Naive B cell (primary cell): ENCODE data around the gene FBXL5. TPM values are rescaled to one million over a fixed set of nuclear protein-coding genes. Genes with fewer than 3 reads are reported as not detected.

ENCODE experiments used
- ATAC-seq, 2 donors: fragments of 150-1000 bp; cut with Tn5 transposase; 2 replicates each; pipeline ENCODE4 v1.10.0; 2021; ENCODE audit warnings: low read depth in 2 of 2, mild to moderate bottlenecking in 2 of 2, moderate library complexity in 2 of 2
- DNase-seq: peaks from one replicate; pipeline ENCODE4 v3.0.0; 2022
- H3K27ac Mint-ChIP-seq, 6 donors: one replicate each; pipeline ENCODE4 v1.8.0; 2020 to 2022; ENCODE audit warnings: mild to moderate bottlenecking in 6 of 6, mixed read lengths in 6 of 6, moderate library complexity in 5 of 6, inconsistent platforms in 2 of 6
- H3K27me3 Mint-ChIP-seq, 3 donors: one replicate each; pipeline ENCODE4 v1.8.0; 2021 to 2022; ENCODE audit warnings: mixed read lengths in 3 of 3, mild to moderate bottlenecking in 1 of 3
- H3K36me3 Mint-ChIP-seq, 2 donors: one replicate each; pipeline ENCODE4 v1.8.0; 2020 to 2022; ENCODE audit warnings: mixed read lengths in 2 of 2, inconsistent platforms in 1 of 2, mild to moderate bottlenecking in 1 of 2
- H3K4me1 Mint-ChIP-seq, 3 donors: one replicate each; pipeline ENCODE4 v1.8.0; 2020 to 2022; ENCODE audit warnings: mixed read lengths in 3 of 3, inconsistent platforms in 1 of 3, mild to moderate bottlenecking in 1 of 3, moderate library complexity in 1 of 3
- H3K4me3 Mint-ChIP-seq, 8 donors: one replicate each; pipeline ENCODE4 v1.8.0; 2020 to 2022; ENCODE audit warnings: mild to moderate bottlenecking in 8 of 8, mixed read lengths in 8 of 8, moderate library complexity in 8 of 8, inconsistent platforms in 2 of 8
- H3K9me3 Mint-ChIP-seq, 7 donors: one replicate each; pipeline ENCODE4 v1.8.0; 2020 to 2022; ENCODE audit warnings: mixed read lengths in 7 of 7, mild to moderate bottlenecking in 5 of 7, inconsistent platforms in 2 of 7, moderate library complexity in 1 of 7
- polyA plus RNA-seq, 6 donors: library from polyadenylated mRNA; unstranded; fragments of 300-500 nt; fragmentation: Illumina TruSeq; gene quantifications; one replicate each; pipeline ENCODE4 v1.2.3, GENCODE V29; 2021; ENCODE audit warnings: low read depth in 6 of 6

The FBXL5 gene
- polyA plus RNA-seq, 6 donors from 2014 or later = 97.0 to 172 (median 108) TPM

DNA sequence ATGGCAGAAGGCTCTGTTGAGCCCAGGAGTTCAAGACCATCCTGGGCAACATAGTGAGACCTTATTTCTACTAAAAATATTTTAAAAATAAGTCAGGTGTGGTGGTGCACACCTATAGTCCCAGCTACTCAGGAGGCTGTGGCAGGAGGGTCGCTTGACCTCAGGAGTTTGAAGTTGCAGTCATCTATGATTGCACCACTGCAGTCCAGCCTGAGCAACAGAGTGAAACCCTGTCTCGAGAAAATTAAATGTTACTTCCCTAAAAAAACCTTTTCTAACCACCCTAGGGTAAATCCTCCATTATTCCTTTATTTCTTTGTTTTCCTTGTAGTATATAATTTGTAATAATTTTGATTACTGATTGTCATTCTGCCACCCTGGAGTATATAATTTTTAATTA, 34.4 kb upstream of the FBXL5 start:
- Mint-ChIP-seq H3K9me3 (no peaks in the 10 kb centered on the region), H3K4me3 (no peak overlapping the region), H3K4me1 (peaks cover 5 to 18% (median 6%) of the 10 kb centered on the region in 3 donors), H3K36me3 (peaks cover 0 to 9% of the 10 kb centered on the region in 2 donors), H3K27ac (no peak overlapping the region), H3K27me3 (no peaks in the 10 kb centered on the region)
- no peak for DNase-seq
- ATAC-seq = no peak

DNA sequence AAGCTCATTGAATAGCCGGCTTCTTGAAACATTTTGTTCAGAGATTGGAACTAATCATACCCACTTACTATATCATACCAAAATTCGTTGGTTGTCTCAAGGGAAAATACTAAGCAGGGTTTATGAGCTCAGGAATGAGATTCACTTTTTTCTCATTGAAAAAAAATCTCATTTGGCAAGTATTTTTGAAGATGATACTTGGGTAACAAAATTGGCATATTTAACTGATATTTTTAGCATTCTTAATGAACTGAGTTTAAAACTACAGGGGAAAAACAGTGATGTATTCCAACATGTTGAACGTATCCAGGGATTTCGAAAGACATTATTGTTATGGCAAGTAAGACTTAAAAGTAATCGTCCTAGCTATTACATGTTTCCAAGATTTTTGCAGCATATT, 32.9 kb upstream of the FBXL5 start:
- H3K4me3 Mint-ChIP-seq = no peak overlapping the region
- H3K4me1 Mint-ChIP-seq = peaks cover 11 to 26% (median 11%) of the 10 kb centered on the region in 3 donors
- ATAC-seq (no peak), DNase-seq (no peak)
- no peaks in the 10 kb centered on the region for H3K9me3 Mint-ChIP-seq
- no peaks in the 10 kb centered on the region for H3K27me3 Mint-ChIP-seq
- H3K36me3 Mint-ChIP-seq = peaks cover 0 to 9% of the 10 kb centered on the region in 2 donors
- H3K27ac Mint-ChIP-seq = no peak overlapping the region

DNA sequence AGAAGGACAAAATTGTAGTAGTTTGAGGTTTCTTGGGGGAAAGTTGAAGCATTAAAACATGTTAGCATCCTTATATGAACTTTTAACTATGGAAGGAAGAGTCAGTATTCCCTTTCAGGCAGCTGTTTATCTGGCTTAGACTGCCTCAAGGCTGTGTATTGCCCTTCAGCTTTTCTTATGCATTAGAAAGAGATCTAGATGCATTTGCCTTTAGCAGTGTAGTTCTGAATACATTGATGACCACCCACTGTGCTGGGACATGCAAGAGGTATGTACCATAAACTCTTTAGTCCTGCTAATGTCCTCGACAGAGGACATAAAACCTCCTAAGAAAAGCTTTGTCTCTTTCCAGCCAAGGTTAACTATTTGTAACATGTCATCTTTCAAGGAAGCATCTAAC, 29.3 kb upstream of the FBXL5 start:
- DNase-seq = no peak
- no peaks in the 10 kb centered on the region for H3K9me3 Mint-ChIP-seq
- peaks cover 21 to 47% (median 28%) of the 10 kb centered on the region in 3 donors for H3K4me1 Mint-ChIP-seq
- H3K36me3 Mint-ChIP-seq = peaks cover 0 to 9% of the 10 kb centered on the region in 2 donors
- no peak overlapping the region for H3K27ac Mint-ChIP-seq
- H3K4me3 Mint-ChIP-seq = no peak overlapping the region
- no peak for ATAC-seq
- no peaks in the 10 kb centered on the region for H3K27me3 Mint-ChIP-seq

DNA sequence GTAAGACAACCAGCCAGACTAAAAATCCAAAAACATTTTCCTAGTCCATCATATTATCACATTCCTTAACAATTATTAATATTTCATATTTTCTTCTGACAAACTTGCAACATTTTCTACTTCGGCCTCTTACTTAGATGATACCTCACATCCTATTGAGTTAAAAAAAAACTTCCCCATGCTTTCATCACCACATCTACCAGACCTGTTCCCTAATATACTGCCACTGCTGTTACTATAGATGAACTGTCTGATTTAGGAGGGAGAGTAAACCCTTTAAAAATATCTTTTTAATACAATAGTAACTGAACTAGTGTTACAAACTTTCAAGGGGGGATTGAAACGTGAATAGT, 28.0 kb upstream of the FBXL5 start:
- ATAC-seq = no peak
- peaks cover 0 to 9% of the 10 kb centered on the region in 2 donors for H3K36me3 Mint-ChIP-seq
- peak overlapping the region in 1 of 6 donors; percentile 77 for H3K27ac Mint-ChIP-seq
- DNase-seq = no peak
- no peaks in the 10 kb centered on the region for H3K9me3 Mint-ChIP-seq
- peak overlapping the region in 3 of 8 donors; percentile 6 to 100 (median 81) for H3K4me3 Mint-ChIP-seq
- H3K27me3 Mint-ChIP-seq = no peaks in the 10 kb centered on the region
- H3K4me1 Mint-ChIP-seq = peaks cover 21 to 47% (median 28%) of the 10 kb centered on the region in 3 donors

DNA sequence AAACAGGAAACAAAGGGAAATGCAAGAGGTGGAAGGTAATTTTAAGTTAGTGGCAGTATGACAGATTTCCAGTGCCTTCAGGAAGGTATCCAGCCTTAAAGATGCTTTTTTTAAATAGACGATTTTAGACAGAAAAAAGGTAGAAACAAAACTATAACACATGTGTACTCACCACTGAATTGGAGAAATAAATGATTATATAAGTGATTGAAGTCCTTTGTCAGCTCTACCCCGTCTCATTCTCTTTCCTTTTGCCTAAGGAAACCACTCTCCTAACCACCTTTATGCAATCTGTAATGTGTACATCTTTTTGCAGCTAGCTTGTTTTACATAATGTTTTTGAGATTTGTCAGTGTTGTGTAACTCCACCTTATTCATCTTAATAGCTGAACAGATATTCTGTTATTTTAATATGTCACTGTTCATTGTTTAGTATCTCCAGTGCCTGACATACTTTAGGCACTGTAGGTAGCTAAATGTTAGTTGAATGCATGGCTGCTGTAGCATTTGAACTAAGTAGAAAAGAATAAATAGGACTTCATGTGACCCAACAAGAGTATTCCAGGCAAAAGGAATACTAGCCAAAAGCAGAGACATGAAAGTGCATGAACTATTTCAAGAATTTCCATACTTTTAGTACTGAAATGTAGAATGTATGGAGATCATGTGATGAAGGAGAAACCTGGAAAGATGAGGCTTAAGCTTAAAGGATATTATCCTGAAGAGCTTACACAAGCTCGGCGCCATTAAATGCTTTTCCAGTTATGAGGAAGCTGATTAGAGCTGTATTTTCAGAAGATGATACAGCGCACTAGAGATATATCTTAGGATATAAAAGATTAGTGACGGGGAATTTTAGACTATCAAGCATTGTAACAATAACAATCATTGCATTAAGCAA, 27.3 kb upstream of the FBXL5 start:
- peak overlapping the region; percentile 96 to 100 (median 98) for H3K4me3 Mint-ChIP-seq
- no peaks in the 10 kb centered on the region for H3K27me3 Mint-ChIP-seq
- H3K9me3 Mint-ChIP-seq = no peaks in the 10 kb centered on the region
- DNase-seq = no peak
- H3K27ac Mint-ChIP-seq = peak overlapping the region; percentile 88 to 99 (median 94)
- H3K4me1 Mint-ChIP-seq = peaks cover 21 to 47% (median 28%) of the 10 kb centered on the region in 3 donors
- no peak for ATAC-seq
- peaks cover 0 to 9% of the 10 kb centered on the region in 2 donors for H3K36me3 Mint-ChIP-seq

DNA sequence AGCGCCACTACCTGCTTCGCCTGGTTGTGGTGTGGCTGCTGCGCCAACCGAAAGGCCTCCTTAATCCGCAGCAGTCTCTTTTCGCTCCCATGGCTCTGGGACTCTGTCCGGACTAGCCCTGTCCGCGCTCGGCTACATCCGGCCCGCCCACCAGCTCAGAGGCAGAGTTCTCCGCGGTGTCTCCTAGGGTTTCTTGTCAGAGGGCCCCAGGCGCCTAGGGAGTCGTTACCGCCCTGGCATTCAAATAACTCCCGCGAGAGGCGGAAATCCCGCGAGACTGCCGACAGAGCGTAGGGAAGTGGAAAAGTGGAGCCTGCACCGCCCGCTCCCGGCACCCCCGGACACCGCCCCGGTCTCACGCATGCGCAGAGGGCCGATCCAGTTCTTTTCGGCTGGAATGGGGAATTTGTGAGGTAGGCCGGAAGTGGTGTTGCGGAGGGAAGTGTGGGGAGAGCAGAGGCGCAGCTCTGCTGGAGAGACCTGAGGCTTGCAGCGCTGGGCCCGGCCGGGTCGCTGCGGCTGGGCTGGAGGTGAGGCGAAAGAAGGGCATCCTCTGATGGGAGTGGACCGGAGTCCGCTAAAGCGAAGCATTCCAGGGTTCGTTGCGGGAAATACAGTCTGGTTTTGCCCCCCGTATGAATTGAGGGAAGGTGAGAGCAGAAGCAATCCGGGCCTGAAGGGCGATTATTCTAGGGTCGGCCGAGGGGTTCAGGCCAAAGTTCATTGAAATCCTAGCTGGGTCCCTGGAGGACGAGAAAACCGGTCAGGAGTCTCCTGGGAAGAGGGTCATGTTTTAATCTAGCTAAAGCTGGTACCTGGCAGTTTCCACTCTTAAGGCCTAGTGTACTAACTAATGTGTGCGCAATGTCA, 26.4 kb upstream of the FBXL5 start, which contains the start of gene FAM200B:
Gene FAM200B, plus strand, starts transcription at position 456 of the 870 bp plus-strand sequence. CDS start 5,151 bp downstream, outside the sequence.
- Mint-ChIP-seq H3K9me3 (no peaks in the 10 kb centered on the region), H3K4me3 (peak within 1 kb of the TSS; percentile 96 to 100 (median 98)), H3K27me3 (no peaks in the 10 kb centered on the region), H3K36me3 (peaks cover 0 to 4% of the 10 kb centered on the region in 2 donors), H3K27ac (peak within 1 kb of the TSS; percentile 88 to 99 (median 94)), H3K4me1 (peaks cover 21 to 47% (median 28%) of the 10 kb centered on the region in 3 donors)
- DNase-seq (peak; percentile 93), ATAC-seq (peak; percentile 98 to 99)

DNA sequence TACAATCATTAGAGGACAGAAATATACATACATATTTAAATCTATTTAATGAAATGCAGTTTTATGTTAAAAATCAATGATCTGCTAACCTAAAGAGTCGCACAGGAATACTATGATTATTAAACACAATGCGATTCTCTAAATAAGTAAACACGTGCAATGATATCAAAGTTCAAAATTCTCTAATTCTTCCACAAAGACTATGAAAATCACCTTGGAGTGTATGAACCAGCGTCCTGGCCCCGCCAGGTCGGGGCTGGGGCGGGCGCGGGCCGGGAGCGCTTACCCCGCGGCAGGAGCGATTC, 25.9 kb upstream of the FBXL5 start:
- H3K36me3 Mint-ChIP-seq = no peaks in the 10 kb centered on the region
- H3K9me3 Mint-ChIP-seq = no peaks in the 10 kb centered on the region
- H3K27ac Mint-ChIP-seq = peak overlapping the region in 2 of 6 donors; percentile 94 to 99
- no peaks in the 10 kb centered on the region for H3K27me3 Mint-ChIP-seq
- H3K4me1 Mint-ChIP-seq = peaks cover 21 to 41% (median 28%) of the 10 kb centered on the region in 3 donors
- ATAC-seq = no peak
- no peak for DNase-seq
- H3K4me3 Mint-ChIP-seq = peak overlapping the region; percentile 96 to 100 (median 98)

DNA sequence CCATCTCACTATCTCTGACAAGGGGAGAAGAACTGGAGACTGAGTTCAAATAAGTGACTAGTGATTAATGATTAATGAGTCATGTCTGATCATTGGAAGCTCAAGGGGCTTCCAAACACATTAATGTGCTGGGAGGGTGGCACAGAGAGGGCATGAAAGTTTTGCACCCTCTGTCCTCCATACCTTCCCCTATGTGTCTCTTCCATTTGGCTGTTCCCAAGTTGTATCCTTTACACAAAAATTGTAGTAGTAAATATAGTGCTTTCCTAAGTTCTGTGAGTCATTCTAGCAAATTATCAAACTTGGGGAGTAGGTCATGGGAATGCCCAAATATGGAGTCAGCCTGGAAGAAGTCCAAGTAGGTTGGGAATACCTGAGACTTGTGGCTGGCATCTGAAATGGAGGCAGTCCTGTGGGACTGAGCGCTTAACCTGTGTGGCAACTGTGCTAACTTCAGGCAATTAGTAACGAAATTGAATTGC, 22.4 kb upstream of the FBXL5 start:
- no peaks in the 10 kb centered on the region for H3K27me3 Mint-ChIP-seq
- H3K9me3 Mint-ChIP-seq = no peaks in the 10 kb centered on the region
- peaks cover 17 to 32% (median 26%) of the 10 kb centered on the region in 3 donors for H3K4me1 Mint-ChIP-seq
- no peak for DNase-seq
- no peaks in the 10 kb centered on the region for H3K36me3 Mint-ChIP-seq
- H3K27ac Mint-ChIP-seq = no peak overlapping the region
- no peak for ATAC-seq
- H3K4me3 Mint-ChIP-seq = peak overlapping the region in 1 of 8 donors; percentile 57

DNA sequence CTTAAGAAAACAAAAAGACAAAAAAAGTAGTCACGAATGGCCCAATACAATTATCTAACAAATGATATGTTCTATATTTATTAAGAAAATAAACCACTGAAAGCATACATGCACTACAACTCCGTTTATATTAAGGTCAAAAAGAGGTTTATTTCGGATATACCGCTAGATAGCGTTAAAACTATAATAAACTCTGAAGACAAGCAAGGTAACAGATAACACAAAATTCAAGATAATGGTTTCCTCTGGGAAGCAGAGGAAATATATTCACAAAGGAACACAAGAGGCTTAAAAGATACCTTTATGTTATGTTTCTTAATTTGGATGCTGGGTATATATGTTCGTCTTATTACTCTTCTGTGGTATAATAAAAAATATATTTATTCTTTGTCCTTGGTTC, 21.7 kb upstream of the FBXL5 start:
- no peak overlapping the region for H3K4me3 Mint-ChIP-seq
- no peaks in the 10 kb centered on the region for H3K27me3 Mint-ChIP-seq
- no peaks in the 10 kb centered on the region for H3K36me3 Mint-ChIP-seq
- no peaks in the 10 kb centered on the region for H3K9me3 Mint-ChIP-seq
- ATAC-seq (no peak), DNase-seq (no peak)
- peaks cover 12 to 25% (median 20%) of the 10 kb centered on the region in 3 donors for H3K4me1 Mint-ChIP-seq
- no peak overlapping the region for H3K27ac Mint-ChIP-seq

DNA sequence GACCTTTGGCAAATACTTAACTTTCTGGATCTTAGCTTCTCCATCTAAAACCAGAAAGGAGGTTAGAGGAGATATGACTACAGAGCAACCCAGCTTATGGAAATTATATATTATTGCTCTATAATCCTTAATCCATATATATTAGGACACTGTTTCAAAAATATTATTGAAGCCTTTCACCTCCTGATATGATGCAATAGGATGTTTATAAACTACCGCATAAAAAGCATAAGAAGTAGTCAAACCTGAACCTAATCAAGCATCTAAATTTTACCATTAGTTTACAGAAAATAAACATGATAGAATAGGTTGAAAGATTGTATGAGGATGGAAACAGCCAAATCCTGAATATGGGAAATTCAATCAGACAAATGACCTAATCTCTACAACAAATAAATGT, 20.9 kb upstream of the FBXL5 start:
- ATAC-seq (no peak), DNase-seq (no peak)
- Mint-ChIP-seq H3K27me3 (no peaks in the 10 kb centered on the region), H3K9me3 (no peaks in the 10 kb centered on the region), H3K36me3 (no peaks in the 10 kb centered on the region), H3K4me1 (peaks cover 12 to 27% (median 24%) of the 10 kb centered on the region in 3 donors), H3K4me3 (no peak overlapping the region), H3K27ac (no peak overlapping the region)

DNA sequence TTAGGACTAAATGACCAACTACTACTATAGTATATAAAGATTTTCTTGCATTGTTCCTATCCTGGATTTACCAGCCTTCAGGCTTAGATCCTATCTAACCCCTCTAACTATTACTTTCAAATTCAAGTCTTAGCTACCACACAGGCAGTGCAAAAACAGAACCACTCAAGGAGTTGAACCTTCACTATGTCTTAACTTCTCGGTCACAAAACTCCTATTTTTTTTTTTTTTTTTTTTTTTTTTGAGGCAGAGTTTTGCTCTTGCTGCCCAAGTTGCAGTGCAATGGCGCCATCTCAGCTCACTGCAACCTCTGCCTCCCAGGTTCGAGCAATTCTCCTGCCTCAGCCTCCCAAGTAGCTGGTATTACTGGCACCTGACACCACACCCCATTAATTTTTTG, 20.2 kb upstream of the FBXL5 start:
- Mint-ChIP-seq H3K4me3 (peak overlapping the region in 4 of 8 donors; percentile 30 to 57 (median 35)), H3K36me3 (no peaks in the 10 kb centered on the region), H3K27ac (peak overlapping the region in 2 of 6 donors; percentile 67 to 74), H3K27me3 (no peaks in the 10 kb centered on the region), H3K9me3 (no peaks in the 10 kb centered on the region), H3K4me1 (peaks cover 12 to 34% (median 29%) of the 10 kb centered on the region in 3 donors)
- DNase-seq (no peak), ATAC-seq (peak in 1 of 2 donors; percentile 49)

DNA sequence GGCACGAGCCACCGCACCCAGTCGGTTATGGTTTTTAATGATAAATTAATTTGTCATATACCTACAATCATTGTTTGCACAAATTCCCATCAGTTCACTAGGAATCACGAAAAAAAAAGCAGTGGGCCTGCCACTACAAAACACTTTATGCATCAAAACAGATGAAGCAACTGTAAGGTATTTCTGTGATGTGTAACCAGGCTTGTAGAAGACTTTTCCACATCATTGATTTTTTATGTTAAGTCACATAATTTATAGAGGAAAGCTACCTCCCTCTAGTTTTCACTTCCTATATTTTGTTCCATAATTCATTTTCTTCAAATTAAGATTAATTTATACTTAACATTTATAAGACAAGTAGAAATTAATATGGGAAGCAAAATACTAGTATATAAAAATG, 19.8 kb upstream of the FBXL5 start:
- Mint-ChIP-seq H3K27ac (peak overlapping the region in 5 of 6 donors; percentile 60 to 86 (median 81)), H3K9me3 (no peaks in the 10 kb centered on the region), H3K4me1 (peaks cover 12 to 38% (median 30%) of the 10 kb centered on the region in 3 donors), H3K4me3 (peak overlapping the region in 7 of 8 donors; percentile 35 to 75 (median 61)), H3K36me3 (no peaks in the 10 kb centered on the region), H3K27me3 (no peaks in the 10 kb centered on the region)
- peak; percentile 64 to 85 for ATAC-seq
- peak; percentile 13 for DNase-seq

DNA sequence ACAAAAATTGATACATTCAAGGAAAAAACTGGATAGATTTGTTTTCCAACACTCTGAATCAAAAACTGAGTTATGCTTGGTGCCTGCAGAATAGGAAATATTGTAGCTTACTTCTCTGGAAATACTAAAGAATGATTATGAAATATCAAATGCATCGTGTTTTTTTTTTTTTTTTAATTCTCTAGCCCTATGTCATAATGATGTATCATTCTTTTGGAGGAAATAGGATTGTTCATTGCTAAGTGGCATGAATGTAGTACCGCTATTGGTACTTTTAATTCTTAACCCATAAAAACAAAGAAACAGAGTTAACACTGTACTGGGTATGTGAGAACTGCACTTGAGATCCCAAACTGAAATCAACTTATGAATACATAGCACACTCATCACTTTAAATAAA, 18.9 kb upstream of the FBXL5 start:
- H3K9me3 Mint-ChIP-seq = no peaks in the 10 kb centered on the region
- H3K4me3 Mint-ChIP-seq = no peak overlapping the region
- no peaks in the 10 kb centered on the region for H3K27me3 Mint-ChIP-seq
- H3K27ac Mint-ChIP-seq = peak overlapping the region in 1 of 6 donors; percentile 38
- no peaks in the 10 kb centered on the region for H3K36me3 Mint-ChIP-seq
- no peak for ATAC-seq
- no peak for DNase-seq
- peaks cover 12 to 39% (median 27%) of the 10 kb centered on the region in 3 donors for H3K4me1 Mint-ChIP-seq
